ENCODE results near the gene COL24A1.

DNA sequence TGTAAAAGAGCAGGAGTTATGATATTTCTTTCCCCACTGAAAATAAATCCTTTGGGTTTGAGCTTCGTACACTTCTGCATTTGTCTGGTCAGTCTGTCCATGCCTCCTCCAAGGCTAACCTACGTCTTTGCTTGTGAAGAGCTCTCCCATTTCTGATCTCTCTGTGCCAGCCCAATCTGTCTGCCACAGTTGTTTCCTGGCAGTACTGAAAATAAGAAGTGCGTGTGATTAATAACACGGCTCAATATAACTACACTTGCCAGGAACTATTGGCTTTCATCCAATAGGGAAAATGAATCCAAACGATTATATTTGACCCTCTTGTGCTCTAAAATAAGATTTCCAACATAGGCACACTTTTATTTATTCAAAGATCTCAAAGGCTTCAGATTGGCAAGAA lies 19.2 kb upstream of the COL24A1 start:
- TF ChIP-seq, protein P1, sequence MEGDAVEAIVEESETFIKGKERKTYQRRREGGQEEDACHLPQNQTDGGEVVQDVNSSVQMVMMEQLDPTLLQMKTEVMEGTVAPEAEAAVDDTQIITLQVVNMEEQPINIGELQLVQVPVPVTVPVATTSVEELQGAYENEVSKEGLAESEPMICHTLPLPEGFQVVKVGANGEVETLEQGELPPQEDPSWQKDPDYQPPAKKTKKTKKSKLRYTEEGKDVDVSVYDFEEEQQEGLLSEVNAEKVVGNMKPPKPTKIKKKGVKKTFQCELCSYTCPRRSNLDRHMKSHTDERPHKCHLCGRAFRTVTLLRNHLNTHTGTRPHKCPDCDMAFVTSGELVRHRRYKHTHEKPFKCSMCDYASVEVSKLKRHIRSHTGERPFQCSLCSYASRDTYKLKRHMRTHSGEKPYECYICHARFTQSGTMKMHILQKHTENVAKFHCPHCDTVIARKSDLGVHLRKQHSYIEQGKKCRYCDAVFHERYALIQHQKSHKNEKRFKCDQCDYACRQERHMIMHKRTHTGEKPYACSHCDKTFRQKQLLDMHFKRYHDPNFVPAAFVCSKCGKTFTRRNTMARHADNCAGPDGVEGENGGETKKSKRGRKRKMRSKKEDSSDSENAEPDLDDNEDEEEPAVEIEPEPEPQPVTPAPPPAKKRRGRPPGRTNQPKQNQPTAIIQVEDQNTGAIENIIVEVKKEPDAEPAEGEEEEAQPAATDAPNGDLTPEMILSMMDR (IDR thresholded peaks at IDR 0.05) = no peak
- no peak for TF ChIP-seq POLR2AphosphoS5 (IDR thresholded peaks at IDR 0.05)

Measured in breast epithelium (tissue), 3 donors.